ENCODE results near the gene FAM20C.

Gene FAM20C

GRCh38 chr7:197413-198335 is 5.3 kb downstream of the FAM20C start:
- H3K4me3 ChIP-seq (replicated peaks; ENCODE audit: insufficient read depth, low read length): no peak overlapping the region
- DNase-seq (ENCODE audit: low read depth in 1 of 2, low spot score in 1 of 2): no peak
- TF ChIP-seq POLR2AphosphoS5 (IDR thresholded peaks at IDR 0.05; ENCODE audit: low read depth): no peak
- no peak overlapping the region for H3K27ac ChIP-seq (replicated peaks)
- H3K27me3 ChIP-seq (ENCODE audit: insufficient read depth, poor library complexity, severe bottlenecking): peaks cover 4% of the 10 kb centered on the region

GRCh38 chr7:199483-200249 is 7.3 kb downstream of the FAM20C start:
- no peak for DNase-seq (ENCODE audit: low read depth in 1 of 2, low spot score in 1 of 2)
- H3K27me3 ChIP-seq (ENCODE audit: insufficient read depth, poor library complexity, severe bottlenecking): no peaks in the 10 kb centered on the region
- H3K4me3 ChIP-seq (replicated peaks; ENCODE audit: insufficient read depth, low read length): no peak overlapping the region
- H3K27ac ChIP-seq (replicated peaks): no peak overlapping the region
- no peak for TF ChIP-seq GABPA (IDR thresholded peaks at IDR 0.05; ENCODE audit: low read depth)

- TF ChIP-seq GABPA (IDR thresholded peaks at IDR 0.05; ENCODE audit: low read depth) (no peak), POLR2AphosphoS5 (IDR thresholded peaks at IDR 0.05; ENCODE audit: low read depth) (no peak), CTCF (IDR thresholded peaks at IDR 0.05; ENCODE audit: insufficient read depth, low read length) (no peak), REST (IDR thresholded peaks at IDR 0.05; ENCODE audit: insufficient replicate concordance, low read depth) (no peak), SPI1 (IDR thresholded peaks at IDR 0.05; ENCODE audit: borderline replicate concordance, low read depth) (no peak)
- Histone ChIP-seq H3K27me3 (ENCODE audit: insufficient read depth, poor library complexity, severe bottlenecking) (no peaks in the 10 kb centered on the region), H3K4me3 (replicated peaks; ENCODE audit: insufficient read depth, low read length) (no peak overlapping the region), H3K27ac (replicated peaks) (no peak overlapping the region)
- DNase-seq (ENCODE audit: low read depth in 1 of 2, low spot score in 1 of 2): no peak
Observed at GRCh38 chr7:200290-200689, 7.9 kb downstream of the FAM20C start.

- H3K27me3 ChIP-seq (ENCODE audit: insufficient read depth, poor library complexity, severe bottlenecking): no peaks in the 10 kb centered on the region
- H3K27ac ChIP-seq (replicated peaks): no peak overlapping the region
- no peak overlapping the region for H3K4me3 ChIP-seq (replicated peaks; ENCODE audit: insufficient read depth, low read length)
- DNase-seq (ENCODE audit: low read depth in 1 of 2, low spot score in 1 of 2): no peak
- TF ChIP-seq POLR2AphosphoS5 (IDR thresholded peaks at IDR 0.05; ENCODE audit: low read depth) (no peak), GABPA (IDR thresholded peaks at IDR 0.05; ENCODE audit: low read depth) (no peak), SPI1 (IDR thresholded peaks at IDR 0.05; ENCODE audit: borderline replicate concordance, low read depth) (no peak), CTCF (IDR thresholded peaks at IDR 0.05; ENCODE audit: insufficient read depth, low read length) (no peak), REST (IDR thresholded peaks at IDR 0.05; ENCODE audit: insufficient replicate concordance, low read depth) (no peak)
Observed at GRCh38 chr7:200704-201103, 8.3 kb downstream of the FAM20C start.

Measured in HL-60 (cell line).